ENCODE data around the gene ADD1. TPM values are rescaled to one million over a fixed set of nuclear protein-coding genes. Genes with fewer than 3 reads are reported as not detected.

ADD1 gene
- total RNA-seq, 1 experiment from 2014 or later, result 62.5 TPM

GRCh38 chr4:2925931-2926860, 82.6 kb downstream of the ADD1 start:
- H3K36me3 ChIP-seq, result peaks cover 7% of the 10 kb centered on the region; the same call in 1 of the 2 replicates
- DNase-seq, result no peak
- H3K4me3 ChIP-seq, result no peak overlapping the region
- H3K27me3 ChIP-seq, result no peaks in the 10 kb centered on the region
- no peaks in the 10 kb centered on the region for H3K9me3 ChIP-seq

- no peak for DNase-seq
- Histone ChIP-seq H3K36me3 (peaks cover 7% of the 10 kb centered on the region; the same call in 1 of the 2 replicates), H3K9me3 (no peaks in the 10 kb centered on the region), H3K4me3 (no peak overlapping the region), H3K27me3 (no peaks in the 10 kb centered on the region)
Measured at GRCh38 chr4:2927016-2927695, 83.5 kb downstream of the ADD1 start.

- H3K4me3 ChIP-seq, result no peak overlapping the region
- no peaks in the 10 kb centered on the region for H3K27me3 ChIP-seq
- DNase-seq, result no peak
- H3K9me3 ChIP-seq, result no peaks in the 10 kb centered on the region
- H3K36me3 ChIP-seq, result peaks cover 7% of the 10 kb centered on the region; the same call in 1 of the 2 replicates
Measured at GRCh38 chr4:2927696-2928075, 84.0 kb downstream of the ADD1 start.

- Histone ChIP-seq H3K9me3 (no peaks in the 10 kb centered on the region), H3K4me3 (no peak overlapping the region), H3K27me3 (no peaks in the 10 kb centered on the region), H3K36me3 (peaks cover 11% of the 10 kb centered on the region; the same call in 1 of the 2 replicates)
- no peak for DNase-seq
Measured at GRCh38 chr4:2928242-2929176, 84.9 kb downstream of the ADD1 start.

GRCh38 chr4:2929469-2929868, 85.8 kb downstream of the ADD1 start:
- no peak for DNase-seq
- Histone ChIP-seq H3K36me3 (peaks cover 11% of the 10 kb centered on the region; the same call in 1 of the 2 replicates), H3K27me3 (no peaks in the 10 kb centered on the region), H3K4me3 (no peak overlapping the region), H3K9me3 (no peaks in the 10 kb centered on the region)

- Histone ChIP-seq H3K9me3 (no peaks in the 10 kb centered on the region), H3K4me3 (no peak overlapping the region), H3K27me3 (no peaks in the 10 kb centered on the region), H3K36me3 (peaks cover 11% of the 10 kb centered on the region; the same call in 1 of the 2 replicates)
- DNase-seq, result no peak
Measured at GRCh38 chr4:2930135-2930757, 86.6 kb downstream of the ADD1 start.

GRCh38 chr4:2930758-2931511, 87.3 kb downstream of the ADD1 start:
- no peaks in the 10 kb centered on the region for H3K9me3 ChIP-seq
- H3K27me3 ChIP-seq, result no peaks in the 10 kb centered on the region
- no peak for DNase-seq
- H3K36me3 ChIP-seq, result peaks cover 11% of the 10 kb centered on the region; the same call in 1 of the 2 replicates
- no peak overlapping the region for H3K4me3 ChIP-seq

GRCh38 chr4:2931512-2932301, 88.1 kb downstream of the ADD1 start:
- DNase-seq, result no peak
- H3K9me3 ChIP-seq, result no peaks in the 10 kb centered on the region
- H3K36me3 ChIP-seq, result peaks cover 11% of the 10 kb centered on the region; the same call in 1 of the 2 replicates
- H3K4me3 ChIP-seq, result no peak overlapping the region
- no peaks in the 10 kb centered on the region for H3K27me3 ChIP-seq

- peaks cover 11% of the 10 kb centered on the region; the same call in 1 of the 2 replicates for H3K36me3 ChIP-seq
- no peak for DNase-seq
- H3K27me3 ChIP-seq, result no peaks in the 10 kb centered on the region
- H3K9me3 ChIP-seq, result no peaks in the 10 kb centered on the region
- H3K4me3 ChIP-seq, result no peak overlapping the region; the same call in 1 of the 2 replicates
Measured at GRCh38 chr4:2932321-2932950, 88.8 kb downstream of the ADD1 start.

- H3K36me3 ChIP-seq, result peaks cover 14% of the 10 kb centered on the region; the same call in 1 of the 2 replicates
- H3K27me3 ChIP-seq, result no peaks in the 10 kb centered on the region
- peak overlapping the region; percentile 61 for H3K4me3 ChIP-seq
- DNase-seq, result no peak
- no peaks in the 10 kb centered on the region for H3K9me3 ChIP-seq
Measured at GRCh38 chr4:2932951-2933565, 89.4 kb downstream of the ADD1 start.

GRCh38 chr4:2933566-2934076, 90.0 kb downstream of the ADD1 start:
- Histone ChIP-seq H3K27me3 (no peaks in the 10 kb centered on the region), H3K9me3 (no peaks in the 10 kb centered on the region), H3K36me3 (peaks cover 16% of the 10 kb centered on the region), H3K4me3 (peak overlapping the region; percentile 61)
- no peak for DNase-seq

GRCh38 chr4:2934077-2934812, 90.6 kb downstream of the ADD1 start:
- H3K36me3 ChIP-seq, result peaks cover 11% of the 10 kb centered on the region
- peak; percentile 65 for DNase-seq
- H3K4me3 ChIP-seq, result peak overlapping the region; percentile 75
- no peaks in the 10 kb centered on the region for H3K27me3 ChIP-seq
- H3K9me3 ChIP-seq, result no peaks in the 10 kb centered on the region
